SK-N-SH (cell line): ENCODE data around the gene EVL. TPM values are rescaled to one million over a fixed set of nuclear protein-coding genes. Genes with fewer than 3 reads are reported as not detected.

Experiments used
- CTCF ChIA-PET: fragments of 300-600, 350-600 bp; formaldehyde crosslinking; extraction: SDS; loops from one replicate; lab custom pipeline; 2021; lab: Yijun Ruan, JAX
- POLR2A ChIA-PET: fragments of 350-600 bp; sonication (Branson Sonifier 250); formaldehyde crosslinking; extraction: SDS; loops from one replicate; lab custom pipeline; 2020; ENCODE audit warnings: antibody characterized with exemption, inconsistent platforms; lab: Yijun Ruan, JAX
- DNase-seq: peaks from one replicate; pipeline ENCODE4 v3.0.0; 2012
- H2AFZ ChIP-seq: fragments of 200-600 bp; sonication (generic); 2 replicates; pipeline ENCODE4 v1.8.1; 2016; ENCODE audit warnings: antibody characterized with exemption, mild to moderate bottlenecking, low read depth
- H3F3A ChIP-seq: fragments of 200-600 bp; sonication (generic); replicated peaks from 2 replicates; pipeline ENCODE3; 2016; ENCODE audit warnings: antibody characterized with exemption, mild to moderate bottlenecking; ENCODE audit not compliant: insufficient read depth
- H3K27ac ChIP-seq, 2 experiments: fragments of 200-500 bp in 1 of 2; fragments of 200-600 bp in 1 of 2; sonication (Bioruptor generic) in 1 of 2; sonication (generic), shearing (Covaris generic) in 1 of 2; 2 replicates each; pipeline versions ENCODE4 v1.5.1 to v1.6.1; 2014 to 2016; ENCODE audit warnings: low read depth in 2 of 2, inconsistent platforms in 1 of 2, low read length in 1 of 2, mild to moderate bottlenecking in 1 of 2, mixed read lengths in 1 of 2
- H3K27me3 ChIP-seq: fragments of 200-600 bp; sonication (generic), shearing (Covaris generic); 2 replicates; pipeline ENCODE4 v1.6.1; 2016; ENCODE audit warnings: mixed run types; ENCODE audit not compliant: insufficient read depth
- H3K36me3 ChIP-seq, 2 experiments: fragments of 200-500 bp in 1 of 2; fragments of 200-600 bp in 1 of 2; sonication (Bioruptor generic) in 1 of 2; sonication (generic) in 1 of 2; replicated peaks in 1 of 2; 2 replicates each; pipeline versions ENCODE3 to v1.5.1; 2014 to 2016; ENCODE audit warnings: low read length in 1 of 2, mild to moderate bottlenecking in 1 of 2; ENCODE audit not compliant: insufficient read depth in 2 of 2, control insufficient read depth in 1 of 2
- H3K4me1 ChIP-seq, 2 experiments: fragments of 200-500 bp in 1 of 2; fragments of 200-600 bp in 1 of 2; sonication (Bioruptor generic) in 1 of 2; sonication (generic), shearing (Covaris generic) in 1 of 2; 2 replicates each; pipeline versions ENCODE4 v1.5.1 to v1.6.1; 2014 to 2016; ENCODE audit warnings: low read depth in 1 of 2, low read length in 1 of 2, mixed run types in 1 of 2; ENCODE audit not compliant: insufficient read depth in 2 of 2, control insufficient read depth in 1 of 2
- H3K4me2 ChIP-seq: fragments of 200-600 bp; sonication (generic), shearing (Covaris generic); 2 replicates; pipeline ENCODE4 v1.6.1; 2017; ENCODE audit warnings: mixed run types
- H3K4me3 ChIP-seq, 2 experiments: fragments of 200-500 bp in 1 of 2; fragments of 200-600 bp in 1 of 2; sonication (Bioruptor generic) in 1 of 2; sonication (generic), shearing (Covaris generic) in 1 of 2; 2 replicates each; pipeline versions ENCODE4 v1.5.1 to v1.8.1; 2014 to 2016; ENCODE audit warnings: low read depth in 2 of 2, inconsistent platforms in 1 of 2, low read length in 1 of 2, mild to moderate bottlenecking in 1 of 2, mixed read lengths in 1 of 2, moderate library complexity in 1 of 2
- H3K79me2 ChIP-seq: fragments of 200-600 bp; sonication (generic); 2 replicates; pipeline ENCODE4 v1.8.1; 2017; ENCODE audit warnings: mild to moderate bottlenecking; ENCODE audit not compliant: insufficient read depth
- H3K9ac ChIP-seq: fragments of 200-600 bp; sonication (generic); 2 replicates; pipeline ENCODE4 v1.6.1; 2017; ENCODE audit warnings: mixed run types
- H3K9me2 ChIP-seq: fragments of 200-600 bp; sonication (generic); 2 replicates; pipeline ENCODE4 v1.6.1; 2017; ENCODE audit warnings: mixed run types
- H3K9me3 ChIP-seq: fragments of 200-600 bp; sonication (generic); 2 replicates; pipeline ENCODE4 v1.6.1; 2017; ENCODE audit warnings: mixed run types, mild to moderate bottlenecking, moderate library complexity
- H4K20me1 ChIP-seq: fragments of 200-600 bp; sonication (generic); 2 replicates; pipeline ENCODE4 v1.6.1; 2017; ENCODE audit warnings: mild to moderate bottlenecking, mixed run types; ENCODE audit not compliant: insufficient read depth
- CTCF ChIP-seq: fragments of 200-600 bp; sonication (generic); IDR thresholded peaks from 2 replicates; pipeline ENCODE4 v1.6.1; 2017; ENCODE audit warnings: antibody characterized with exemption, mild to moderate bottlenecking, moderate library complexity
- EZH2phosphoT487 ChIP-seq: fragments of 200-600 bp; sonication (generic); IDR thresholded peaks from 2 replicates; pipeline ENCODE4 v1.6.1; 2017; ENCODE audit warnings: low read depth, mixed run types, mild to moderate bottlenecking, antibody characterized with exemption, moderate library complexity, borderline replicate concordance
- NFIC ChIP-seq: IDR thresholded peaks from 2 replicates; pipeline ENCODE4 v1.4.0; 2012; ENCODE audit warnings: borderline replicate concordance
- SMC3 ChIP-seq: IDR thresholded peaks from 2 replicates; pipeline ENCODE4 v1.6.1; 2012; ENCODE audit warnings: low read depth, low read length, improper control_type of control experiment
- TCF12 ChIP-seq: IDR thresholded peaks from 2 replicates; pipeline ENCODE4 v1.4.0; 2012
- WGBS: methylation state at CpG from one replicate; pipeline ENCODE4 v1.1.6; 2017; ENCODE audit warnings: low lambda C conversion rate; 5-methylcytosine and 5-hydroxymethylcytosine counted together
- polyA plus RNA-seq, 3 experiments: library from polyadenylated mRNA; depleted of rRNA; stranded (reverse); fragments of >200 nt; gene quantifications; 2 replicates each; pipeline ENCODE4 v1.2.3, GENCODE V29; 2012
- TF ChIP-seq, protein P1 (sequence below): IDR thresholded peaks from 2 replicates; pipeline ENCODE4 v1.4.0; 2012; ENCODE audit warnings: low read depth, borderline replicate concordance

EVL gene
- polyA plus RNA-seq, 1 of the 3 experiments (the other 2 are of a cell fraction): 36.5 TPM

DNA sequence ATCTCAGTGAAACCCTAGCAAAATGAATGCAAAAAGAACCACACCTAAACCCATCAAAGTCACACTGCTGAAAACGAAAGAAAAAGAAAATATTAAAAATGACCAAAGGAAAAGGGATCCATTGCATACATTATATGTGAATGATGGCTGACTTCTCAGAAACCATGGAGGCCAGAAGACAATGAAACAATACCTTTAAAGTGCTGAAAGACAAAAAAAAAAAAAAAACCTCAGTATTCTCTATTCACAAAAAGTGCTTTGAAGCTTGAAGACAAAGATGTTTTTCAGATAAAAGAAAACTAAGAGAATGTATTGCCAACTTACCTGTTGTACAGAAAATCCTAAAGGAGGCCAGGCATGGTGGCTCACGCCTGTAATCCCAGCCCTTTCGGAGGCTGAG is 4.5 kb upstream of the EVL start:
- H4K20me1 ChIP-seq: no peaks in the 10 kb centered on the region
- TF ChIP-seq TCF12: no peak
- TF ChIP-seq, protein P1, sequence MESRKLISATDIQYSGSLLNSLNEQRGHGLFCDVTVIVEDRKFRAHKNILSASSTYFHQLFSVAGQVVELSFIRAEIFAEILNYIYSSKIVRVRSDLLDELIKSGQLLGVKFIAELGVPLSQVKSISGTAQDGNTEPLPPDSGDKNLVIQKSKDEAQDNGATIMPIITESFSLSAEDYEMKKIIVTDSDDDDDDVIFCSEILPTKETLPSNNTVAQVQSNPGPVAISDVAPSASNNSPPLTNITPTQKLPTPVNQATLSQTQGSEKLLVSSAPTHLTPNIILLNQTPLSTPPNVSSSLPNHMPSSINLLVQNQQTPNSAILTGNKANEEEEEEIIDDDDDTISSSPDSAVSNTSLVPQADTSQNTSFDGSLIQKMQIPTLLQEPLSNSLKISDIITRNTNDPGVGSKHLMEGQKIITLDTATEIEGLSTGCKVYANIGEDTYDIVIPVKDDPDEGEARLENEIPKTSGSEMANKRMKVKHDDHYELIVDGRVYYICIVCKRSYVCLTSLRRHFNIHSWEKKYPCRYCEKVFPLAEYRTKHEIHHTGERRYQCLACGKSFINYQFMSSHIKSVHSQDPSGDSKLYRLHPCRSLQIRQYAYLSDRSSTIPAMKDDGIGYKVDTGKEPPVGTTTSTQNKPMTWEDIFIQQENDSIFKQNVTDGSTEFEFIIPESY: no peak
- no peak for TF ChIP-seq NFIC
- no peak for TF ChIP-seq SMC3

DNA sequence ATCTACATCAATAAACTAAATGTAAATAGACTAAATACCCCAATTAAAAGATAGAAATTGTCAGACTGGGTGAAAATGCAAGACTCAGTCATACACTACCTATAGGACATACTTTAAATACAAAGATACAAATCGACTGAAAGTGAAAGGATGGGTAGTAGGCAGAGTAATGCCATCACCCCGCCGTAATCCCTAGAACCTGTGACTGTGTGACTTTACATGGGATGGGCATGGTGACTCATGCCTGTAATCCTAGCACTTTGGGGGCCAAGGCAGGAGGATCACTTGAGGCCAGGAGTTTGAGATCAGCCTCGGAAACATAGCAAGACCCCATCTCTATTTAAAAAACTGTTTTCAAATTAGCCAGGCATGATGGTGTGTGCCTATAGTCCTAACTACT is 2.6 kb upstream of the EVL start:
- 0 out of 2 replicates have a peak, but pooled peaks cover 1% of the 10 kb centered on the region for H3K79me2 ChIP-seq
- H3K4me1 ChIP-seq: peaks cover 0 to 10% of the 10 kb centered on the region in 2 experiments; a peak in 1 of 4 replicates
- ChIA-PET CTCF (interaction anchor here (0.8 kb wide), 1 partner anchor 45 kb away, joined by 3 read pairs; no protein-coding TSS in a partner anchor), POLR2A (no interaction called here)
- no peaks in the 10 kb centered on the region for H3F3A ChIP-seq
- H4K20me1 ChIP-seq: no peaks in the 10 kb centered on the region
- no peak overlapping the region for H3K27ac ChIP-seq
- H3K36me3 ChIP-seq: no peaks in the 10 kb centered on the region
- no peak overlapping the region for H2AFZ ChIP-seq
- DNase-seq: no peak
- WGBS: 94% methylated on average over 4 of the region's 4 CpGs
- no peaks in the 10 kb centered on the region for H3K9me3 ChIP-seq
- H3K9ac ChIP-seq: no peak overlapping the region
- H3K9me2 ChIP-seq: no peaks in the 10 kb centered on the region
- H3K27me3 ChIP-seq: no peaks in the 10 kb centered on the region
- H3K4me2 ChIP-seq: no peak overlapping the region
- TF ChIP-seq EZH2phosphoT487 (no peak), CTCF (no peak)
- TF ChIP-seq, all 33 proteins: peak for 0
- no peak overlapping the region for H3K4me3 ChIP-seq

More for the DNA sequence above, 4.5 kb upstream of the EVL start:
- Histone ChIP-seq H3K9me3 (no peaks in the 10 kb centered on the region), H3K27me3 (no peaks in the 10 kb centered on the region), H3K79me2 (no peaks in the 10 kb centered on the region), H3K4me1 (peaks cover 0 to 6% of the 10 kb centered on the region in 2 experiments; a peak in 1 of 4 replicates), H3K36me3 (no peaks in the 10 kb centered on the region), H3K9ac (no peak overlapping the region), H3K27ac (no peak overlapping the region), H3K4me2 (no peak overlapping the region), H2AFZ (no peak overlapping the region), H3K9me2 (no peaks in the 10 kb centered on the region), H3K4me3 (no peak overlapping the region), H3F3A (no peaks in the 10 kb centered on the region)
- POLR2A ChIA-PET: no interaction called here
- no peak for DNase-seq
- CTCF ChIA-PET: interaction anchor here (1.2 kb wide), 1 partner anchor 78 kb away, joined by 4 read pairs; no protein-coding TSS in a partner anchor
- 98% methylated on average over 3 of the region's 3 CpGs for WGBS
